H9 (cell line): ENCODE measurements around the gene AP4E1. TPM values are rescaled to one million over a fixed set of nuclear protein-coding genes. Genes with fewer than 3 reads are reported as not detected.

Experiments used
- DNase-seq: peaks from one replicate; pipeline ENCODE4 v3.0.0-alpha.2; 2017
- H2AFZ ChIP-seq: one replicate; pipeline ENCODE4 v1.6.1; 2013; ENCODE audit warnings: mild to moderate bottlenecking, low read length, control low read depth, moderate library complexity
- H2AK5ac ChIP-seq: 2 replicates; pipeline ENCODE4 v1.6.1; 2013; ENCODE audit warnings: low read length, control low read depth, mixed read lengths; ENCODE audit not compliant: insufficient read length
- H2BK120ac ChIP-seq: one replicate; pipeline ENCODE4 v1.6.1; 2013; ENCODE audit warnings: low read depth, mild to moderate bottlenecking, low read length, control low read depth, inconsistent platforms; ENCODE audit not compliant: poor library complexity, severe bottlenecking
- H2BK12ac ChIP-seq: 2 replicates; pipeline ENCODE4 v1.6.1; 2013; ENCODE audit warnings: low read length, control low read depth, mixed read lengths, low read depth; ENCODE audit not compliant: insufficient read length
- H2BK15ac ChIP-seq: 2 replicates; pipeline ENCODE4 v1.6.1; 2013; ENCODE audit warnings: low read depth, low read length, control low read depth
- H2BK20ac ChIP-seq: one replicate; pipeline ENCODE4 v1.6.1; 2013; ENCODE audit warnings: low read depth, mild to moderate bottlenecking, low read length, control low read depth, inconsistent platforms; ENCODE audit not compliant: poor library complexity, severe bottlenecking
- H2BK5ac ChIP-seq: 2 replicates; pipeline ENCODE4 v1.6.1; 2013; ENCODE audit warnings: low read length, control low read depth, mixed read lengths; ENCODE audit not compliant: insufficient read length
- H3K14ac ChIP-seq: 2 replicates; pipeline ENCODE4 v1.6.1; 2013; ENCODE audit warnings: low read length, control low read depth; ENCODE audit not compliant: insufficient read depth
- H3K18ac ChIP-seq: 2 replicates; pipeline ENCODE4 v1.6.1; 2013; ENCODE audit warnings: low read depth, mild to moderate bottlenecking, mixed read lengths, low read length, control low read depth; ENCODE audit not compliant: insufficient read length
- H3K23ac ChIP-seq: 2 replicates; pipeline ENCODE4 v1.6.1; 2013; ENCODE audit warnings: low read length, control low read depth, mixed read lengths, low read depth; ENCODE audit not compliant: insufficient read length
- H3K23me2 ChIP-seq: 2 replicates; pipeline ENCODE4 v1.6.1; 2013; ENCODE audit warnings: low read depth, mild to moderate bottlenecking, mixed read lengths, low read length, control low read depth; ENCODE audit not compliant: insufficient read length, poor library complexity, severe bottlenecking
- H3K27ac ChIP-seq: 2 replicates; pipeline ENCODE4 v1.5.1; 2013; ENCODE audit warnings: low read length, control low read depth, mixed read lengths, low read depth; ENCODE audit not compliant: insufficient read length
- H3K27me3 ChIP-seq: 2 replicates; pipeline ENCODE4 v1.6.1; 2013; ENCODE audit warnings: low read length, control low read depth, inconsistent platforms; ENCODE audit not compliant: insufficient read depth
- H3K4ac ChIP-seq: 2 replicates; pipeline ENCODE4 v1.6.1; 2013; ENCODE audit warnings: low read depth, mild to moderate bottlenecking, control low read depth, inconsistent platforms, low read length, moderate library complexity
- H3K4me1 ChIP-seq: 2 replicates; pipeline ENCODE4 v1.6.1; 2013; ENCODE audit warnings: low read length, control low read depth, inconsistent platforms; ENCODE audit not compliant: insufficient read depth
- H3K4me2 ChIP-seq: 2 replicates; pipeline ENCODE4 v1.6.1; 2013; ENCODE audit warnings: low read length, control low read depth, mixed read lengths; ENCODE audit not compliant: insufficient read length, insufficient read depth
- H3K56ac ChIP-seq: 2 replicates; pipeline ENCODE4 v1.6.1; 2013; ENCODE audit warnings: low read depth, mild to moderate bottlenecking, mixed read lengths, low read length, control low read depth; ENCODE audit not compliant: insufficient read length
- H3K79me1 ChIP-seq: 2 replicates; pipeline ENCODE4 v1.6.1; 2013; ENCODE audit warnings: low read depth, mild to moderate bottlenecking, moderate library complexity, low read length, control low read depth, inconsistent platforms; ENCODE audit not compliant: insufficient read depth, poor library complexity, severe bottlenecking
- H3K79me2 ChIP-seq: 2 replicates; pipeline ENCODE4 v1.6.1; 2013; ENCODE audit warnings: low read length, control low read depth, inconsistent platforms; ENCODE audit not compliant: insufficient read depth
- H3K9ac ChIP-seq: 2 replicates; pipeline ENCODE4 v1.6.1; 2013; ENCODE audit warnings: low read length, control low read depth, mixed read lengths; ENCODE audit not compliant: insufficient read length; ENCODE audit errors: extremely low read depth
- H3K9me3 ChIP-seq: one replicate; pipeline ENCODE4 v1.6.1; 2013; ENCODE audit warnings: low read depth, low read length, inconsistent platforms; ENCODE audit not compliant: control insufficient read depth
- H3T11ph ChIP-seq: one replicate; pipeline ENCODE4 v1.6.1; 2013; ENCODE audit warnings: mild to moderate bottlenecking, low read length, control low read depth, inconsistent platforms
- H4K20me1 ChIP-seq: one replicate; pipeline ENCODE4 v1.6.1; 2013; ENCODE audit not compliant: control insufficient read depth, insufficient read length, insufficient read depth
- H4K5ac ChIP-seq: 2 replicates; pipeline ENCODE4 v1.6.1; 2013; ENCODE audit warnings: low read depth, mild to moderate bottlenecking, mixed read lengths, low read length, control low read depth; ENCODE audit not compliant: insufficient read length
- H4K8ac ChIP-seq: replicated peaks from 2 replicates; pipeline ENCODE4 v1.6.1; 2013; ENCODE audit warnings: low read length, control low read depth, mixed read lengths, low read depth; ENCODE audit not compliant: insufficient read length
- H4K91ac ChIP-seq: 2 replicates; pipeline ENCODE4 v1.6.1; 2013; ENCODE audit warnings: low read depth, mild to moderate bottlenecking, moderate library complexity, mixed read lengths, low read length, control low read depth; ENCODE audit not compliant: insufficient read length
- H3K27ac Mint-ChIP-seq, 3 experiments: 2 replicates in 2 of 3; 3 replicates in 1 of 3; pipeline ENCODE4 v1.8.0; 2020 to 2021; ENCODE audit warnings: mixed read lengths in 3 of 3, mild to moderate bottlenecking in 1 of 3, moderate library complexity in 1 of 3
- H3K27me3 Mint-ChIP-seq: 2 replicates; pipeline ENCODE4 v1.8.0; 2021; ENCODE audit warnings: low read depth, mild to moderate bottlenecking, moderate library complexity, mixed read lengths
- H3K36me3 Mint-ChIP-seq, 3 experiments: 2 replicates in 2 of 3; 3 replicates in 1 of 3; pipeline ENCODE4 v1.8.0; 2020 to 2021; ENCODE audit warnings: low read depth in 3 of 3, mixed read lengths in 3 of 3; ENCODE audit not compliant: insufficient read depth in 1 of 3
- H3K4me1 Mint-ChIP-seq, 2 experiments: 2 replicates each; pipeline ENCODE4 v1.8.0; 2020; ENCODE audit warnings: mixed read lengths in 2 of 2
- H3K4me3 Mint-ChIP-seq, 2 experiments: 2 replicates in 1 of 2; 3 replicates in 1 of 2; pipeline ENCODE4 v1.8.0; 2020 to 2021; ENCODE audit warnings: mild to moderate bottlenecking in 2 of 2, mixed read lengths in 2 of 2, moderate library complexity in 1 of 2
- H3K9me3 Mint-ChIP-seq, 2 experiments: 2 replicates in 1 of 2; 3 replicates in 1 of 2; pipeline ENCODE4 v1.8.0; 2020; ENCODE audit warnings: mild to moderate bottlenecking in 2 of 2, mixed read lengths in 2 of 2, moderate library complexity in 1 of 2
- WGBS: extraction: QIAGEN DNeasy Blood & Tissue Kit; methylation state at CpG from one replicate; pipeline ENCODE4 v1.1.7; 2013; ENCODE audit warnings: missing lambda C conversion rate, low lambda C conversion rate, mixed read lengths; ENCODE audit not compliant: insufficient read length; ENCODE audit errors: extremely low coverage; 5-methylcytosine and 5-hydroxymethylcytosine counted together
- total RNA-seq: library from RNA; stranded (reverse); gene quantifications from 2 replicates; pipeline ENCODE4 v1.2.1, GENCODE V29; 2021
- TF ChIP-seq, protein P1 (sequence below): fragments of 200-600 bp; sonication (generic); conservative IDR thresholded peaks from 3 replicates; pipeline ENCODE4 v1.8.0; 2021; ENCODE audit warnings: antibody characterized with exemption, mild to moderate bottlenecking

Gene AP4E1
- total RNA-seq, 1 experiment from 2014 or later = 13.8 TPM

GRCh38 chr15:50865515-50866353, 42.7 kb upstream of the AP4E1 start:
- Mint-ChIP-seq H3K9me3 (no peaks in the 10 kb centered on the region), H3K36me3 (no peaks in the 10 kb centered on the region), H3K27me3 (no peaks in the 10 kb centered on the region), H3K4me3 (no peak overlapping the region), H3K27ac (no peak overlapping the region), H3K4me1 (peaks cover 6 to 11% of the 10 kb centered on the region in 2 experiments)
- H3K9ac ChIP-seq = no peak overlapping the region
- WGBS = no CpG with 5 or more reads among the region's 5 CpGs
- no peaks in the 10 kb centered on the region for H3K9me3 ChIP-seq
- no peak overlapping the region for H4K8ac ChIP-seq
- H3K14ac ChIP-seq = no peak overlapping the region
- H3K4ac ChIP-seq = no peak overlapping the region
- H3K79me1 ChIP-seq = no peaks in the 10 kb centered on the region
- no peak overlapping the region for H3K56ac ChIP-seq
- DNase-seq = no peak
- TF ChIP-seq, protein P1, sequence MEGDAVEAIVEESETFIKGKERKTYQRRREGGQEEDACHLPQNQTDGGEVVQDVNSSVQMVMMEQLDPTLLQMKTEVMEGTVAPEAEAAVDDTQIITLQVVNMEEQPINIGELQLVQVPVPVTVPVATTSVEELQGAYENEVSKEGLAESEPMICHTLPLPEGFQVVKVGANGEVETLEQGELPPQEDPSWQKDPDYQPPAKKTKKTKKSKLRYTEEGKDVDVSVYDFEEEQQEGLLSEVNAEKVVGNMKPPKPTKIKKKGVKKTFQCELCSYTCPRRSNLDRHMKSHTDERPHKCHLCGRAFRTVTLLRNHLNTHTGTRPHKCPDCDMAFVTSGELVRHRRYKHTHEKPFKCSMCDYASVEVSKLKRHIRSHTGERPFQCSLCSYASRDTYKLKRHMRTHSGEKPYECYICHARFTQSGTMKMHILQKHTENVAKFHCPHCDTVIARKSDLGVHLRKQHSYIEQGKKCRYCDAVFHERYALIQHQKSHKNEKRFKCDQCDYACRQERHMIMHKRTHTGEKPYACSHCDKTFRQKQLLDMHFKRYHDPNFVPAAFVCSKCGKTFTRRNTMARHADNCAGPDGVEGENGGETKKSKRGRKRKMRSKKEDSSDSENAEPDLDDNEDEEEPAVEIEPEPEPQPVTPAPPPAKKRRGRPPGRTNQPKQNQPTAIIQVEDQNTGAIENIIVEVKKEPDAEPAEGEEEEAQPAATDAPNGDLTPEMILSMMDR = no peak
- no peak overlapping the region for H2BK20ac ChIP-seq
- no peak overlapping the region for H3K4me2 ChIP-seq
- H2BK5ac ChIP-seq = no peak overlapping the region
- no peaks in the 10 kb centered on the region for H4K20me1 ChIP-seq
- H2BK120ac ChIP-seq = no peak overlapping the region
- no peak overlapping the region for H3K18ac ChIP-seq
- no peak overlapping the region for H2AK5ac ChIP-seq
- H3K27ac ChIP-seq = no peak overlapping the region
- H3K27me3 ChIP-seq = no peaks in the 10 kb centered on the region
- no peak overlapping the region for H3T11ph ChIP-seq
- H2AFZ ChIP-seq = no peak overlapping the region
- no peak overlapping the region for H4K5ac ChIP-seq
- no peak overlapping the region for H3K23ac ChIP-seq
- no peak overlapping the region for H4K91ac ChIP-seq
- H3K4me1 ChIP-seq = no peaks in the 10 kb centered on the region; the same call in 1 of the 2 replicates
- no peak overlapping the region for H2BK12ac ChIP-seq
- no peaks in the 10 kb centered on the region for H3K79me2 ChIP-seq
- H2BK15ac ChIP-seq = no peak overlapping the region
- no peaks in the 10 kb centered on the region for H3K23me2 ChIP-seq
